HG03378 (cell line): ENCODE data around the gene NUMB.
"Not testable (repeated sequence)": the region's sequence is repeated elsewhere in the genome, so short reads cannot be mapped to it uniquely, and the experiment has no call there.

ENCODE experiments used
- ATAC-seq: cut with Tn5 transposase; IDR thresholded peaks from one replicate; pipeline ENCODE4 v1.9.1; 2021; ENCODE audit warnings: mild to moderate bottlenecking, moderate library complexity; ENCODE audit not compliant: unreplicated experiment

The NUMB gene

DNA sequence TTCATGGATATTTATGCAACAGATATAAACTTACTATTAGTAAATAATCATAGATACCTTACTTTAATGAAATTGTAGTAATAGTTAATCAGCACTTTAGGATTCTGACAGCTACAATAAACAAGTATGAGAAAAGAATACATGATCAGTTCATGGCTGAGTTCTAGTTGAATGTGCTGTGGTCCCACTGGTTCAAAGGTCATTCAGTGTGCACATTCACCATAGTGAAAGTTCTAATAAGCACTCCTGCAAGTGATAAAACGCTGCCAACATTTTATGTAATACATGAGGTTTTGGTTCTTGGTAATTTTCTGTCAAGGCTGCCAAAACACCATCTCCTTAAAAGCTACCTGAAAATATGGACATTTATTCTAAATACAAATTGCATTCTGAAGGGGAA, 92.6 kb downstream of the NUMB start:
- ATAC-seq = no peak

DNA sequence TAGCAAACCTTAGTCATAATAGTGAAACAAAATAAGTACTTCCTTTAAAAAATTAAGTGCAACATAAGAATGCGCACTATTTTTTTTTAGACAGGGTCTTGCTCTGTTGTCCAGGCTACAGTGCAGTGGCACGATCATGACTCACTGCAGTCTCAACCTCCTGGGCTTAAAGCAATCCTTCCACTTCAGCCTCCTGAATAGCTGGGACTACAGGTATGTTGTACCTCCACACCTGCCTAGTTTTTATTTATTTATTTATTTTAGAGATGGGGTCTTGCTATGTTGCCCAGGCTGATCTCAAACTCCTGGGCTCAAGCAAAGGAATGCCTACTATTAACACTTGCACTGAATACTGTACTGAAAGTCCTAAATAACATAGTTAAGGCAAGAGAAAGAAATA, 93.8 kb downstream of the NUMB start:
- no peak for ATAC-seq

DNA sequence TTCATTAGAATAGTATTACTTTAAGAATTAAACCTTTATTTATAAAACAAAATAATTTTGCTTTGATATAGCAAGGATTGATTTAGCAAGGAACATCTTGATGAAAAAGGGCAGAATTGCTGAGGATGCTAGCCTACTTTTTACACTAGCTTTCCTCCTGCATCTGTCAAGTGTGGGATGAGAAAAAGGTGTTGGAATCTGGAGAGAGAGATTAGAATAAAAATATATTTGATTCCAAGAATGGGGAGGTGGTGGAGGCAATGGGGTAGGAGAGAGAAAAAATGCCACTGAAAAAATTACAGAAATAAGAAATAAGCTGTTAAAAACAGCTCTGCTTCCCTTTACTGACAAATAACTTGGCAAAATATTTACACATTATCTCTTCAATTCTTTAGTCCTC, 98.9 kb downstream of the NUMB start:
- no peak for ATAC-seq

DNA sequence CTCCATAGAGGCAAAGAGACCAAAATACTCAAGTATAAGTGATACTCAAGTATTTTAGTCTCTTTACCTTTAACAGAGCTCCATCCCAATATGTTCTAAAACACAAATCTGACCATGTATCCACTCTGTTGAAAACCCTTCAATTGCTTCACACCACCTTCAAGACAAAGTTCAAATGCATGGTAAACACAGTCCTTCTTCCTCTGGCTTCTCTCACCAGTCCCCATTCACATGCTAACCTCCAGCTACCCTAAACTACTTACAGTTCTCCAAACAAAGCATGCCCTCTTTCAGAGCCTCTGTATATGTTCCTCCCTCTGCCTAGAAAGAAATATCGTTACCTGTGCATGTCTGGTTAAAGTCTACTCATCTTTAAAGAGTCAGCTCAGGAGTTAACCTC, 100.2 kb downstream of the NUMB start:
- ATAC-seq = no peak

DNA sequence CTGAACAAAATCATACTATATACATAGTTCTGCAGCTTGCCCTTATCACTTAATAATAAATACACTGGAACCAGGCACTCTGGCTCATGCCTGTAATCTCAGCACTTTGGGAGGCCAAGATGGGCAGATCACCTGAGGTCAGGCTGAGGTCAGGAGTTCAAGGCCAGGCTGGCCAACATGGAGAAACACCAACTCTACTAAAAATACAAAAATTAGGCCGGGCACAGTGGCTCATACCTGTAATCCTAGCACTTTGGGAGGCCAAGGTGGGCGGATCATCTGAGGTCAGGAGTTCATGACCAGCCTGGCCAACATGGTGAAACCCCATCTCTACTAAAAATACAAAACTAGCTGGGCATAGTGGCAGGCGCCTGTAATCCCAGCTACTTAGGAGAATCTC, 109.3 kb downstream of the NUMB start:
- ATAC-seq = not testable (repeated sequence)

GRCh38 chr14:73344319-73344718, 114.0 kb downstream of the NUMB start:
- no peak for ATAC-seq

GRCh38 chr14:73342670-73343069, 115.7 kb downstream of the NUMB start:
- ATAC-seq = no peak

GRCh38 chr14:73339846-73340595, 118.3 kb downstream of the NUMB start:
- no peak for ATAC-seq

- no peak for ATAC-seq
These were observed 119.1 kb downstream of the NUMB start for GRCh38 chr14:73339206-73339605.

GRCh38 chr14:73338551-73338950, 119.8 kb downstream of the NUMB start:
- no peak for ATAC-seq

- no peak for ATAC-seq
These were observed 125.3 kb downstream of the NUMB start for GRCh38 chr14:73333031-73333430.

DNA sequence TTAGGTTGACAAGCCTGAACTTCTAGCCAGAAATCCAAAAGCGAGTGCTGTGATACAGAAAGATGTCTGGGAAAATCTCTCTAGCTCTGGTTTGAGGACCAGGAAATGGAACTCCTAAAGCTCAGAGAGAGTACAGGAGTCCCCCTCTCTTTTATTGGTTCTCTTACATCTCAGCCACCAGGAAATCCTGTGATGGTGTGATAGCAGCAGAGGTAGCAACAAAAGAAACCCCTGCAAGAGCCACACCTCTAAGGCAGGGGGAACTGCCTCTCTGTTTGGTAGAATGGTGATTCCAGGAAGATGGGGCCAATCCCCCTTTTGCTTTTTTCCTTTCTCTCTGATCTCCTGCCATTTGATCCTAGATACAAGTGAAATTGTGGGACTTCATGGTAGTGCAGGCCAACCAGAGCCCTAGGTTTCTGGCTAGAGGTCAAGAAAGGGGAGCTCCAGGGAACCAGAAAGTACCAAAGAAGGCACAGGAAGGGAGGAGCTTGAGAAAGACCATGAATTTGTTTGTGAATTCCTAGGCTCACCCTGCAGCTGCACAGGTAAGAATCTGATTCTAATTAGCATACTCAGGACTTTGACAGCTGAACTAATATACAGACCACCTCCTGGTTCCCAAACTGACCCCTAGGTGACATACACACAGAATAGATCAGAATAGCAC, 132.6 kb downstream of the NUMB start:
- ATAC-seq = no peak

GRCh38 chr14:73325063-73325462, 133.3 kb downstream of the NUMB start:
- no peak for ATAC-seq

DNA sequence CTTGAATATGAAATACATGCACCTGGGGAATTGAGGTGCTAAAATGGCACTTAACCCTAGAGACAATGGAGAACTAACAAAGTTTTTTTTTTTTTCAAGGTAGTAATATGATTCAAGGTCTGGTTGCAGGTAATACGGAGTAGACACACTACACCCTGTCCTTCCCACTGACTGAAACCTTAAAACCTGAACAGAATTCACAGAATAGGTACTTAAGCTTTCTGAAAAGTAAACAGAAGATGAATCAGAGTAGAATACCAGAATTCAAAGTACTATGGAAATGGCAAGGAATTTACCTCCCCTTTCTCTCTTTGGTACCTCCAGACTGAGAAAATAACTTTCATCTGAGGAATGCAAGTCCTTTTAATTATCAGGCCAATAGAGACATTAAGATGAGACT, 133.8 kb downstream of the NUMB start:
- ATAC-seq = no peak

- ATAC-seq = no peak
These were observed 134.4 kb downstream of the NUMB start for GRCh38 chr14:73323896-73324399.

- no peak for ATAC-seq
These were observed 145.2 kb downstream of the NUMB start for GRCh38 chr14:73313151-73313550.

DNA sequence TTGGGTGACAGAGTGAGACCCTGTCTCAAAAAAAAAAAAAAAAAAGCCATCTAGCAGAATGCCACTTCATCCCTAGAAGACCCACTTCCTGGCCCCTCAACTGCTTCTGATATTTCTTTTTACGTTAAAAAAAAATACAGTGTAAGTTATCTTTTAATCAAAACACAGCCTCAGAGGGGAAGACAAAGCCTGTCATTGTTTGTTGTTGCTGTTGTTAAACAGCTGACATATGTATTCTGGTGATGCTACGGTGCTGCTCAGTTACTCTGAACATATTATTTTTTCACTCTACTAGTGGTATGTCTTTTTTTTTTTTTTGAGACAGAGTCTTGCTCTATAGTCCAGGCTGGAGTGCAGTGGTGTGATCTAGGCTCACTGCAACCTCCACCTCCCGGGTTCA, 145.7 kb downstream of the NUMB start:
- no peak for ATAC-seq

DNA sequence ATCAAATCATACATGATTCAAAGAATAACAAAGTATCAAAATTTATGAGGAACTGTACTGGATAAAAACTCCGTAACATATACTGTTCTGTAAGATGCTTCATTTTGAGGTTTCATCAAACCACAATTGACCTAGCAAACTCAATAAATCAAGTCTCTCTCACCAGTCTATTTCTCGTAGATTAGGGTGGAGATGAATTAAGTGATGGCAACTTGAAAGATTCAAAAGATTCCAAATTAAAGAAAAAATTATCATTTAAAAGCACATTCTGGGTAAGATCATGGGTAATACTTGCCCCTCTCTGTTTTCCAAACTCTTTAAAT, 146.7 kb downstream of the NUMB start:
- ATAC-seq = no peak

DNA sequence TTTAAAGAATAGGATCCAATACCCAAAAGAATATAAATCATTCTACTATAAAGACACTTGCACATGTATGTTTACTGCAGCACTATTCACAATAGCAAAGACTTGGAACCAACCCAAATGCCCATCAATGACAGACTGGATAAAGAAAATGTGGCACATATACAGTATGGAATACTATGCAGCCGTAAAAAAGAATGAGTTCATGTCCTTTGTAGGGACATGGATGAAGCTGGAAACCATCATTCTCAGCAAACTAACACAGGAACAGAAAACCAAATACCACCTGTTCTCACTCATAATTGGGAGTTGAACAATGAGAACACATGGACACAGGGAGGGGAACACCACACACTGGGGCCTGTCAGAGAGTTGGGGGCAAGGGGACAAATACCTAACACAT, 149.1 kb downstream of the NUMB start:
- not testable (repeated sequence) for ATAC-seq

DNA sequence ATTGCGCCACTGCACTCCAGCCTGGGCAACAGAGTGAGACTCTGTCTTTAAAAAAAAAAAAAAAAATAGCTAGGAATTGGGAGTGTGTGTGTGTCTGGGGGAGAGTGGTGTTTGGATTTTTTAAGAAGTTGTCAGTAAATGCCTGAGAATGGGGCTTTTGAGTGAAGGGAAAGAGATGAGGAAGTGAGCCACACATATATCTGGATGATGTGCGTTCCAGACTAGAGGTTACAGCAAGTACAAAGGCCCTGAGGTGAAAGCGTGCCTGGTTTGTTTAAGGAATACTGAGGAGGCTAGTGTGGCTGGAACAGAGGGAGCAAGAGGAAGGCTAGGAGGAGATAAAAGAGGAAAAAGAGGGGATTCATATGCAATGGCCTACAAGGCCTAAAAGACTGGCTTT, 151.1 kb downstream of the NUMB start:
- ATAC-seq = no peak

GRCh38 chr14:73305499-73305898, 152.8 kb downstream of the NUMB start:
- ATAC-seq = no peak

- ATAC-seq = no peak
These were observed 163.0 kb downstream of the NUMB start for GRCh38 chr14:73295198-73295796.
